ENCODE data around the gene FNDC3B.
A peak's percentile ranks its signal among the peaks of the same experiment; 100 is the strongest.

Gene FNDC3B

DNA sequence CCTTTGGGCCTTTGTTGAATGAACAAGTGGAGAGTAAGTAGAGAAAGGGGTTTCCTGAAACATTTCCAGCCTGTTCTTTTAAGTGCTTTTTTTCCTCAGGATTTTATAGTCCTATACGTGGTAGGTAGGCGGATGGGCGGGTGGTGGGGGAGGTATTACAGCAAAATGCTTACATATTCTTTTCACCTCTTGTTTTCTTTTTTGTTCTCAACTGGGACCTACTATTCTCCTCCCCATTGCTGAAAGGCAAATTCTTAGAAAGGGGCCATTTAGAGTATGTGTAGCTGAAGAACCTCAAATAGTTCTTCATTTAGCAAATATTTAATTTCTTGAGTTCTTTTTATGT is 135.8 kb downstream of the FNDC3B start:
- DNase-seq (ENCODE audit: low spot score), result no peak
- TF ChIP-seq, protein P1, sequence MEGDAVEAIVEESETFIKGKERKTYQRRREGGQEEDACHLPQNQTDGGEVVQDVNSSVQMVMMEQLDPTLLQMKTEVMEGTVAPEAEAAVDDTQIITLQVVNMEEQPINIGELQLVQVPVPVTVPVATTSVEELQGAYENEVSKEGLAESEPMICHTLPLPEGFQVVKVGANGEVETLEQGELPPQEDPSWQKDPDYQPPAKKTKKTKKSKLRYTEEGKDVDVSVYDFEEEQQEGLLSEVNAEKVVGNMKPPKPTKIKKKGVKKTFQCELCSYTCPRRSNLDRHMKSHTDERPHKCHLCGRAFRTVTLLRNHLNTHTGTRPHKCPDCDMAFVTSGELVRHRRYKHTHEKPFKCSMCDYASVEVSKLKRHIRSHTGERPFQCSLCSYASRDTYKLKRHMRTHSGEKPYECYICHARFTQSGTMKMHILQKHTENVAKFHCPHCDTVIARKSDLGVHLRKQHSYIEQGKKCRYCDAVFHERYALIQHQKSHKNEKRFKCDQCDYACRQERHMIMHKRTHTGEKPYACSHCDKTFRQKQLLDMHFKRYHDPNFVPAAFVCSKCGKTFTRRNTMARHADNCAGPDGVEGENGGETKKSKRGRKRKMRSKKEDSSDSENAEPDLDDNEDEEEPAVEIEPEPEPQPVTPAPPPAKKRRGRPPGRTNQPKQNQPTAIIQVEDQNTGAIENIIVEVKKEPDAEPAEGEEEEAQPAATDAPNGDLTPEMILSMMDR (IDR thresholded peaks at IDR 0.05; ENCODE audit: extremely low read depth, missing control alignments), result no peak

DNA sequence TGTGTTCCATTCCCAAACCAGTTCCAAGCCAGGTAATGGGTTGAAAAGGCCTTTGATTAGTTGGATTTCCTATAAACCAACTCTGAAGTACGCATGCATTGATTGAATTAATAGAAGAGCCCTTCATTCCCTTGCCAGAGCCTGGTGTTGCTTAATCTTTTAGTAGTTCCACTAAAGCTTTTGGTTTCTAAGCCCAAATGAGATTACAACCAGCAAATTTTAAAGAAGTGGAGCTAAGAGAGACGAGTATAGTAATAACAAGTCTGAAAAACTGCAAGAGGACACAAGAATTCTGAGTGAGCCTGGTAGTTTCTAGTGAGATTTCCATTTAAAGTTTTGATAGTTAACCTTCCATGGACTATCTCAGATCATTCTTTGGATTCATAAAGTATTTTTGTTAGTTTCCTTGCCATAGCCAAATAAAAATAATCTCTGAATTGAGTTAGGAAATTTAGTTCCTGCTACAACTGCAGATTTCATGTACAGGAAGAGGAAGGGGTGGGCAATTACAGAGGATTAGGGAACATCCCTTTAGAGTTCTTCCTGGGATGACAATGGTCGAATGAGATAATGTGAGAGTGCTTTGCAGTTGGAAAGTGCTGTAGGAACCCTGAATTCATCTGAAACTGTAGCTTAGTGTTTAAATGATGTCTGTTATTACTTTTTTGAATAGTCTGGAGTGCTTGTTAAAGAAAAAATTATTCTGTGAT is 136.8 kb downstream of the FNDC3B start:
- DNase-seq (ENCODE audit: low spot score), result no peak
- TF ChIP-seq, protein P1 (IDR thresholded peaks at IDR 0.05; ENCODE audit: extremely low read depth, missing control alignments), result no peak

DNA sequence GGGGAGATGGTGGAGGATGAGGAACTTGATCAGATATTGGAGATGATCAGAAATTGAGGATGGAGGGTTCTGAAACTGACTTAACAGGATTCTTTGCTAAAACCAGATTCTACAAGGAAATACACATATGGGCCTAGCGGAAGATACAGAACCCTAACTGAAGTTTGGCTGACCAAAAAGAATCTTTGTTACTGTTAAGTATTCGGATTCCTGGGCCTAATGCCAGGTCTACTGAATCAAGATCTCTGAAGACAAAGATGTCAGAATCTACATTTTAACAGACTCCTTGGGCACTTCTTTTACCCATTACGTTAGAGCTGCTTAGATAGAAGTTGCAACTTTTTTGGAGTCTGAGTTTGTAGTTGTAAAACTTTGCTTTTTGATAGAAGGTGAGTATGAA is 137.7 kb downstream of the FNDC3B start:
- TF ChIP-seq, protein P1 (IDR thresholded peaks at IDR 0.05; ENCODE audit: extremely low read depth, missing control alignments), result no peak
- no peak for DNase-seq (ENCODE audit: low spot score)

DNA sequence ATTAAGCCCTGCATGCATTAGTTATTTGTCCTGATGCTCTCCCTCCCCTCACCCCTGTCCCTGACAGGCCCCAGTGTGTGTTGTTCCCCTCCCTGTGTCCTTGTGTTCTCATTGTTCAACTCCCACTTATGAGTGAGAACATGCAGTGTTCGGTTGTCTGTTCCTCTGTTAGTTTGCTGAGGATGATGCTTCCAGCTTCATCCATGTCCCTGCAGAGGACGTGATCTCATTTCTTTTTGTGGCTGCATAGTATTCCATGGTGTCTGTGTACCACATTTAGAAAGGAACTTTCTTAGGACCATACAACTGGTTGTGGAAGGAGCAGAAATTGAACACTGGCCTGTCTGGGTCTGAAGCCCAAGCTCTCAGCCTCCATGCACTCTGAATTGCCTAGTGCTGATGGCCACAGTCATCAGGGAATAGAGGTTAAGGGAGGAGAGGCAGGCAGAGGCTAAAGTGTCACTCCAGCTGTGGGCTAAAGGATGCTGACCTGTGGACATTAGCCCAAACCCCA is 138.5 kb downstream of the FNDC3B start:
- DNase-seq (ENCODE audit: low spot score), result no peak
- TF ChIP-seq, protein P1 (IDR thresholded peaks at IDR 0.05; ENCODE audit: extremely low read depth, missing control alignments), result no peak

DNA sequence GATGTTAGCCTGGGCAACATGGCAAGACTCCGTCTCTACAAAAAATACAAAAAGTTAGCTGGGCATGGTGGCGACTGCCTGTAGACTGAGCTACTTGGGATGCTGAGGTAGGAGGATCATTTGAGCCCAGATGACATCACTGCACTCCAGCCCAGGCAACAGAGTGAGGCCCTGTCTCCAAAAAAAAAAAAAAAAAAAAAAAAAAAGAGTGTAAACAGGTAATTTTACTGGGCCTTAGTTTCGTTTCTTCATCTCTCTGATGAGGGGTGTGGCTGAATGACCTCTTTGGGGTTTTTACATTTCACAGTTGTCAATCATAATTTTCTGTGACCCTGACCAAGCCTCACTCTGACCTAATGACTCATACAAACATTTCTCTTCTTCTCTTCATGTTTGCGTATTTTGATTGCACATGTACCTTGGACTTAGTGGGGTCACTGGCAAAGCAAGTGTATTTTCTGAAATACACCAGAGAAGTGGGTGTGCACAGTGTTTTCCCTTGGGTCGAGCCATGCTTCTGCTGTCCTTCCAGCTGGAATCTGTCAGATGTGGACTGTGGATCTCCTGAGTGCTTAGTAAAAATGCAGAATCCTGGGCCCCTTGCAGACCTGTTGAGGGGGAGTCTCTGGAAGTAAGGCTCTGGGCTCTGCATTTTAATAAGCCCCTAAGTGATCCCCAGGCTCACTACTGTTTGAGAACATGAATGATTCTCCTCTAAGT is 140.5 kb downstream of the FNDC3B start:
- DNase-seq (ENCODE audit: low spot score), result peak; percentile 41
- TF ChIP-seq, protein P1 (IDR thresholded peaks at IDR 0.05; ENCODE audit: extremely low read depth, missing control alignments), result no peak

DNA sequence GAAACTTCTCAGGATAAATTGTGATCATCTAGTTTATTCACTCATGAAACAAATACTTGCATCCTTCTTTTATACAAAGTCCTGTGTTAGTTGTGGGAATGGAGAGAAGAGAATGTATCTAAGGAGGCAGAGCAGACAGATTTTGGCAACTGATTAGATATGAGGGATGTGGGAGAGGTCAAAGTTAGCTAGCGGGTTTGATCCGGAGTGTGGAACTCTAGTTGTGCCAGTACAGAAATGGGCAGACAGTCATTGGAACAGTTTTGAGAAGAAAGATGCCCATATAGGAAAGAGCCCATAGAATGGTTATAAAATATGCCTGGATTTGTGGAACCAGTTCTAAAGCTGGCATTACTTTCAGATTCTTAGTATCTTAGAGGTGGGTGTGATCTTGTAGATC is 141.1 kb downstream of the FNDC3B start:
- TF ChIP-seq, protein P1 (IDR thresholded peaks at IDR 0.05; ENCODE audit: extremely low read depth, missing control alignments), result no peak
- DNase-seq (ENCODE audit: low spot score), result no peak

DNA sequence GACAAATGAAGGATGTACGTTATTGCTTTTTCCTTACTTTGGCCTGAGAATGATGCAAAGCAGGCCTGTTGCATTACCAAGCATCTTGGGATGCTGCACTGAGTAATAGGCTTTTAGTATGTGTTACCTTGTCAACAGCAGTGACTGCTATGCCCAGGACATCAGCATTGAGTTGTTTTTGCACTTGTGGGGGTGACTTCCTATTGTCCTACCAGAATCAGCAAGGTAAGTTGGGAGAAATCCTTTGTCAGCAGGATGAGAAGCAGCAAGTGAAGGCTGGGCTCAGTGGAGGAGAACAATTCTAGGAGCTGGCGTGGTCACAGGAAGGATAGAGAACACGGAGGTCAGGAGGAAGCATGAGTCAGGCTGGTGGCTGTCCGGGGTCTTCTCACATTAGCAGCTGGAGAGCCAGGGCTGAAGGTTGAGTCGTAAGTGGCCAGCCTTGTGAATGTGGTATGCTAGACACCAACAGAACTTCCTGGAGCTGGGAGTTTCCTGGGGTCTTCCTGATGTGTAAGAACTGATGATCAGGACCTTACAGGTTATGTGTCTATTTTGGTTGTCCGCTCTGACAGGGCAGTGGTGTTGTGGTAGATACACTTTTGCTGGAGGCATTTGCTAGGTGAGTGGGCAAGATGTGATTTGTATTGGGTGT is 142.7 kb downstream of the FNDC3B start:
- DNase-seq (ENCODE audit: low spot score), result no peak

More for the DNA sequence above, 142.7 kb downstream of the FNDC3B start:
- TF ChIP-seq, protein P1 (IDR thresholded peaks at IDR 0.05; ENCODE audit: extremely low read depth, missing control alignments), result no peak

All from GM20000 (cell line).